DOHH2 (cell line): ENCODE measurements around the gene UBL3.

ENCODE experiments used
- H3F3A ChIP-seq: fragments of 200-600 bp; sonication (generic), shearing (Covaris generic); 2 replicates; pipeline ENCODE4 v1.6.0; 2016; ENCODE audit warnings: antibody characterized with exemption, mild to moderate bottlenecking; ENCODE audit not compliant: control insufficient read depth, insufficient read depth
- H3K27ac ChIP-seq: fragments of 200-600 bp; sonication (generic); 2 replicates; pipeline ENCODE4 v1.5.1; 2014; ENCODE audit warnings: low read depth, mild to moderate bottlenecking, low read length, moderate library complexity
- H3K27me3 ChIP-seq: fragments of 200-600 bp; sonication (generic); 2 replicates; pipeline ENCODE4 v1.6.1; 2014; ENCODE audit warnings: mild to moderate bottlenecking, low read length, mixed read lengths; ENCODE audit not compliant: control insufficient read depth
- H3K36me3 ChIP-seq: fragments of 200-600 bp; sonication (generic); 2 replicates; pipeline ENCODE4 v1.6.1; 2014; ENCODE audit warnings: mild to moderate bottlenecking, low read length, moderate library complexity, mixed read lengths; ENCODE audit not compliant: control insufficient read depth
- H3K4me1 ChIP-seq: fragments of 200-600 bp; sonication (generic); 2 replicates; pipeline ENCODE4 v1.6.1; 2014; ENCODE audit warnings: mild to moderate bottlenecking, low read length, mixed read lengths; ENCODE audit not compliant: control insufficient read depth
- H3K4me2 ChIP-seq: fragments of 200-600 bp; sonication (generic); 2 replicates; pipeline ENCODE4 v1.6.0; 2014; ENCODE audit warnings: mild to moderate bottlenecking, low read length, moderate library complexity
- H3K4me3 ChIP-seq: fragments of 200-600 bp; sonication (generic); 2 replicates; pipeline ENCODE4 v1.5.1; 2014; ENCODE audit warnings: mild to moderate bottlenecking, low read length, mixed read lengths
- H3K79me2 ChIP-seq: fragments of 200-600 bp; sonication (generic); 2 replicates; pipeline ENCODE4 v1.6.1; 2014; ENCODE audit warnings: mild to moderate bottlenecking, low read length, mixed read lengths; ENCODE audit not compliant: control insufficient read depth
- H3K9me2 ChIP-seq: fragments of 200-600 bp; sonication (generic); replicated peaks from 2 replicates; pipeline ENCODE4 v1.6.1; 2014; ENCODE audit warnings: mild to moderate bottlenecking, low read length, mixed read lengths; ENCODE audit not compliant: control insufficient read depth
- H3K9me3 ChIP-seq: fragments of 200-600 bp; sonication (generic); 2 replicates; pipeline ENCODE4 v1.6.1; 2014; ENCODE audit warnings: antibody characterized with exemption, low read length, mixed read lengths; ENCODE audit not compliant: control insufficient read depth, insufficient read depth
- H4K20me1 ChIP-seq: fragments of 200-600 bp; sonication (generic); 2 replicates; pipeline ENCODE4 v1.6.0; 2014; ENCODE audit warnings: low read depth, mild to moderate bottlenecking, antibody characterized with exemption, low read length, moderate library complexity; ENCODE audit not compliant: control insufficient read depth, insufficient read depth
- EZH2phosphoT487 ChIP-seq: fragments of 200-600 bp; sonication (generic); IDR thresholded peaks from 2 replicates; pipeline ENCODE4 v1.6.1; 2017; ENCODE audit warnings: borderline replicate concordance, mild to moderate bottlenecking, antibody characterized with exemption, low read length, moderate library complexity, mixed read lengths
- TF ChIP-seq, protein P1 (sequence below): fragments of 200-600 bp; sonication (generic); IDR thresholded peaks from one replicate; pipeline ENCODE4 v1.5.1; 2014; ENCODE audit warnings: antibody characterized with exemption, mild to moderate bottlenecking, low read depth, low read length; ENCODE audit not compliant: poor library complexity, severe bottlenecking

UBL3 gene

DNA sequence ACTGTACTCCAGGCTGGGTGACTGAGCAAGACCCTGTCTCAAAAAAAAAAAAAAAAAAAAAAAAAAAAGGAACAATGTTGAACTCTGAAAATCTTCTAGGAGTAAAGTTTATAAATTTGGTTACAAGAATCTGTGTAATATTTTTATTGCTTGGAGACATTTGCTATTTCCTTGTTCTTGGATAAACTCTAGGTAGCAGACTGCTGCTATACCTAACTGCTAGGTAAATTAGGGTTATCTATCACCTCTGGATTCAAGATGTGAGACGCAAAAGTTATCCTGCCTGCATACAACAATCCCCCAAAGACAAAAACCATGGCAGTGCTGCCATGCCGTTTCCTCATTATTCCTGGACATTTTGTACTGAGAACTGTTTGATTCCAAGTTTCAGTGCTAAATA is 33.7 kb downstream of the UBL3 start:
- Histone ChIP-seq H3K9me3 (no peaks in the 10 kb centered on the region), H3K4me1 (peaks cover 22% of the 10 kb centered on the region), H3K79me2 (peaks cover 3% of the 10 kb centered on the region; the same call in 1 of the 2 replicates), H3K9me2 (no peaks in the 10 kb centered on the region), H3F3A (peaks cover 14% of the 10 kb centered on the region), H3K4me3 (no peak overlapping the region), H3K27me3 (peaks cover 23% of the 10 kb centered on the region), H3K4me2 (no peak overlapping the region), H3K36me3 (no peaks in the 10 kb centered on the region), H3K27ac (no peak overlapping the region), H4K20me1 (peaks cover 21% of the 10 kb centered on the region)
- TF ChIP-seq, protein P1, sequence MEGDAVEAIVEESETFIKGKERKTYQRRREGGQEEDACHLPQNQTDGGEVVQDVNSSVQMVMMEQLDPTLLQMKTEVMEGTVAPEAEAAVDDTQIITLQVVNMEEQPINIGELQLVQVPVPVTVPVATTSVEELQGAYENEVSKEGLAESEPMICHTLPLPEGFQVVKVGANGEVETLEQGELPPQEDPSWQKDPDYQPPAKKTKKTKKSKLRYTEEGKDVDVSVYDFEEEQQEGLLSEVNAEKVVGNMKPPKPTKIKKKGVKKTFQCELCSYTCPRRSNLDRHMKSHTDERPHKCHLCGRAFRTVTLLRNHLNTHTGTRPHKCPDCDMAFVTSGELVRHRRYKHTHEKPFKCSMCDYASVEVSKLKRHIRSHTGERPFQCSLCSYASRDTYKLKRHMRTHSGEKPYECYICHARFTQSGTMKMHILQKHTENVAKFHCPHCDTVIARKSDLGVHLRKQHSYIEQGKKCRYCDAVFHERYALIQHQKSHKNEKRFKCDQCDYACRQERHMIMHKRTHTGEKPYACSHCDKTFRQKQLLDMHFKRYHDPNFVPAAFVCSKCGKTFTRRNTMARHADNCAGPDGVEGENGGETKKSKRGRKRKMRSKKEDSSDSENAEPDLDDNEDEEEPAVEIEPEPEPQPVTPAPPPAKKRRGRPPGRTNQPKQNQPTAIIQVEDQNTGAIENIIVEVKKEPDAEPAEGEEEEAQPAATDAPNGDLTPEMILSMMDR = no peak
- no peak for TF ChIP-seq EZH2phosphoT487

DNA sequence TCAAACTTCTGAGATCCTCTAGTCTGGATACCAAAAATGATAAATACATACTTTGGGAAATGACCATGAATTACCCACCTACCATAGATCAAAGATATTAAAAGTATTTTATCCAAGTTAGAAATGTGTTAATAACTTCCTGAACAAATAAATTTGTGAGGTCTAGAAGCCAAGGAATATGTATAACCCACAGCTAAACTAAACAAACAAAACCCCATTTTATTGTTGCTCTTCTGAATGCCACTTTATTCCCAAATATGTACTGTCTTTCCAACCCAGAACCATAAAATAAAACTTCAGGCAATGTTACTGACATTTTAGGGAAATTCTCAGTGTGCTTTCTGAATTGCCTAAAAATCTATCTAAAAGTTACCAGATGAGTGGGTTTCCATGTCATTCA is 35.1 kb downstream of the UBL3 start:
- peaks cover 21% of the 10 kb centered on the region for H4K20me1 ChIP-seq
- H3F3A ChIP-seq = peaks cover 14% of the 10 kb centered on the region
- H3K27ac ChIP-seq = no peak overlapping the region
- H3K79me2 ChIP-seq = peaks cover 3% of the 10 kb centered on the region; the same call in 1 of the 2 replicates
- no peaks in the 10 kb centered on the region for H3K9me3 ChIP-seq
- no peaks in the 10 kb centered on the region for H3K36me3 ChIP-seq
- peaks cover 22% of the 10 kb centered on the region for H3K4me1 ChIP-seq
- H3K4me3 ChIP-seq = no peak overlapping the region
- peaks cover 23% of the 10 kb centered on the region for H3K27me3 ChIP-seq
- TF ChIP-seq, protein P1 = no peak
- no peak for TF ChIP-seq EZH2phosphoT487
- no peak overlapping the region for H3K4me2 ChIP-seq
- H3K9me2 ChIP-seq = no peaks in the 10 kb centered on the region

DNA sequence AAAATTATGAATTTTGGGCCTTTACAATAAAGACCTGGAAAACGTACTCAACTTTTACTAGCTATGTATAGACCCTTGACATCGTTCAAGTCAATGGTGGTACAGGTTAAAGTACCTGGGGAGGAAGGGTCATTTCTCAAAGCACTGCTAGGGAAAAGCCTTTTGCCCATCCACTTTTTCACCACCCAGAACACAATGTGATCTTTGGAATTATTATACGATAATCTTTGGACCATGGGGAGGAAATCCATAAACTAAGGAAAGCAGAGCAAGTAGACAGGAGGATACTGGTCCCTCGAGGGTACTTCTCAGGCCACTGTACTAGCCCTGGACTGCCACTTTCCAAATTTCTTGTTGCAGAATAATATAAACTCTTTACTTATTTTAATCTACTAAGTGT is 39.5 kb downstream of the UBL3 start:
- H3K4me1 ChIP-seq = no peaks in the 10 kb centered on the region
- peaks cover 7% of the 10 kb centered on the region; the same call in 1 of the 2 replicates for H3K27me3 ChIP-seq
- H3F3A ChIP-seq = no peaks in the 10 kb centered on the region
- no peak overlapping the region for H3K4me2 ChIP-seq
- no peaks in the 10 kb centered on the region for H3K9me3 ChIP-seq
- no peak overlapping the region for H3K4me3 ChIP-seq
- no peaks in the 10 kb centered on the region for H4K20me1 ChIP-seq
- TF ChIP-seq, protein P1 = no peak
- TF ChIP-seq EZH2phosphoT487 = no peak
- H3K79me2 ChIP-seq = no peaks in the 10 kb centered on the region
- H3K36me3 ChIP-seq = no peaks in the 10 kb centered on the region
- H3K9me2 ChIP-seq = no peaks in the 10 kb centered on the region
- no peak overlapping the region for H3K27ac ChIP-seq
